CD4-positive, alpha-beta T cell (primary cell): ENCODE results near the gene PHF21B. TPM values are rescaled to one million over a fixed set of nuclear protein-coding genes. Genes with fewer than 3 reads are reported as not detected.

Source experiments
- ATAC-seq: fragments of 200-7000 bp; cut with Tn5 transposase; one replicate; pipeline ENCODE4 v1.10.0; 2022; ENCODE audit warnings: mild to moderate bottlenecking; ENCODE audit not compliant: poor library complexity
- CTCF ChIA-PET: fragments of 350-600 bp; sonication (Branson Sonifier 250); formaldehyde crosslinking; loops from one replicate; lab custom pipeline; 2021; ENCODE audit warnings: antibody characterized with exemption, inconsistent platforms; lab: Charles Lee
- POLR2A ChIA-PET: fragments of 350-600 bp; sonication (Branson Sonifier 250); formaldehyde crosslinking; loops from one replicate; lab custom pipeline; 2021; ENCODE audit warnings: antibody characterized with exemption, inconsistent platforms; lab: Charles Lee
- DNase-seq, 14 experiments: peaks; one replicate each; pipeline ENCODE4 v3.0.0-alpha.2; 2013 to 2020; ENCODE audit warnings: mixed read lengths in 2 of 14
- H3K27ac ChIP-seq, 2 donors: one replicate each; pipeline versions ENCODE4 v1.5.1 to v1.7.0; 2013; ENCODE audit warnings: low read length in 2 of 2, low read depth in 1 of 2, mild to moderate bottlenecking in 1 of 2
- H3K27me3 ChIP-seq, 2 experiments: 1 replicate in 1 of 2; 2 replicates in 1 of 2; pipeline versions ENCODE4 v1.6.1 to v1.7.0; 2013; ENCODE audit warnings: low read length in 2 of 2, control low read depth in 1 of 2, mild to moderate bottlenecking in 1 of 2, moderate library complexity in 1 of 2; ENCODE audit not compliant: insufficient read depth in 2 of 2, control insufficient read depth in 1 of 2
- H3K36me3 ChIP-seq: one replicate; pipeline ENCODE4 v1.6.1; 2013; ENCODE audit warnings: low read length, control low read depth; ENCODE audit not compliant: insufficient read depth
- H3K4me1 ChIP-seq: one replicate; pipeline ENCODE4 v1.6.1; 2013; ENCODE audit warnings: low read length, control low read depth; ENCODE audit not compliant: insufficient read depth
- H3K4me3 ChIP-seq: one replicate; pipeline ENCODE4 v1.5.1; 2013; ENCODE audit warnings: mild to moderate bottlenecking, low read length, moderate library complexity
- H3K9me3 ChIP-seq, 2 experiments: 1 replicate in 1 of 2; 2 replicates in 1 of 2; pipeline versions ENCODE4 v1.6.1 to v1.7.0; 2013; ENCODE audit warnings: low read length in 2 of 2, mild to moderate bottlenecking in 2 of 2, control low read depth in 1 of 2, moderate library complexity in 1 of 2; ENCODE audit not compliant: control insufficient read depth in 1 of 2, insufficient read depth in 1 of 2
- H3K27ac Mint-ChIP-seq: one replicate; pipeline ENCODE4 v1.8.0; 2020; ENCODE audit warnings: mixed read lengths
- H3K27me3 Mint-ChIP-seq: one replicate; pipeline ENCODE4 v1.8.0; 2021; ENCODE audit warnings: mixed read lengths
- H3K36me3 Mint-ChIP-seq: one replicate; pipeline ENCODE4 v1.8.0; 2021; ENCODE audit warnings: low read depth, mixed read lengths
- H3K4me1 Mint-ChIP-seq: one replicate; pipeline ENCODE4 v1.8.0; 2021; ENCODE audit warnings: low read depth, mixed read lengths
- H3K4me3 Mint-ChIP-seq: one replicate; pipeline ENCODE4 v1.8.0; 2020; ENCODE audit warnings: mild to moderate bottlenecking, mixed read lengths
- H3K9me3 Mint-ChIP-seq: one replicate; pipeline ENCODE4 v1.8.0; 2020; ENCODE audit warnings: mixed read lengths
- intact Hi-C, 2 experiments: fragments of 100-400 bp; cut with DNase I in 1 of 2; cut with micrococcal nuclease in 1 of 2; formaldehyde crosslinking; loops; one replicate each; pipeline versions ENCODE4 v1.15.1 to v1.9.0; 2023 to 2025; cut with DNase I, micrococcal nuclease
- total RNA-seq, 174 experiments: library from RNA in 2 of 174; stranded (reverse) in 2 of 174; gene quantifications; one replicate each; pipeline ENCODE4 v1.2.3 and lab custom pipeline; 2021 to 2026
- TF ChIP-seq, protein P1 (sequence below): fragments of 200-600 bp; IDR thresholded peaks from one replicate; pipeline ENCODE4 v1.8.0; 2022; ENCODE audit warnings: antibody characterized with exemption, mild to moderate bottlenecking

Gene PHF21B
- total RNA-seq, 2 experiments from 2014 or later = not detected

DNA sequence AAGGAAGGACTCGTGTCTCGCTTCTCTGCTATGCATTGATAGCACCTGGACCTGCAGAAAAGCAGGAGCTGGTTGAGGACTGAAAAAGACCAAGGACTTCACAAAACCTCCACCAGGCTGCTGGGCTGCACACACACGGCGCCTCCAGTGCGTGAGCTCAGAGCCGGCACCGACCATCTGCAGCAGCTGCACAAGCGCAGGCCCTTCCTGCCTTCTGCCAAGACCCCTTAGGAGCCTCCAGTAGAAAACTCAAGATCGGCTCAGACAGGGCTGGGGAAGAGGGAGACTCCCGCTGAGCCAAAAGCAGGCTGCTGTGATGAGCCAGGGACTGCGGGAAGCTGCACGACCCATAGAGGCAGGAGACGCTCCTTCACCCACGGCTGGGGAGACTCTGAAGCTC lies 70.9 kb downstream of the PHF21B start:
- H3K27me3 ChIP-seq = no peaks in the 10 kb centered on the region
- H3K36me3 ChIP-seq = no peaks in the 10 kb centered on the region
- intact Hi-C loops = no loop called here
- H3K27me3 Mint-ChIP-seq = peaks cover 4% of the 10 kb centered on the region
- H3K27ac Mint-ChIP-seq = no peak overlapping the region
- no peak overlapping the region for H3K4me3 Mint-ChIP-seq
- no peaks in the 10 kb centered on the region for H3K4me1 Mint-ChIP-seq
- H3K4me3 ChIP-seq = no peak overlapping the region
- no peak for DNase-seq
- peaks cover 0 to 6% of the 10 kb centered on the region in 2 experiments for H3K9me3 ChIP-seq
- H3K36me3 Mint-ChIP-seq = no peaks in the 10 kb centered on the region
- POLR2A ChIA-PET = no interaction called here
- H3K4me1 ChIP-seq = no peaks in the 10 kb centered on the region
- H3K9me3 Mint-ChIP-seq = no peaks in the 10 kb centered on the region
- no peak overlapping the region for H3K27ac ChIP-seq
- CTCF ChIA-PET = no interaction called here
- no peak for ATAC-seq
- TF ChIP-seq, protein P1, sequence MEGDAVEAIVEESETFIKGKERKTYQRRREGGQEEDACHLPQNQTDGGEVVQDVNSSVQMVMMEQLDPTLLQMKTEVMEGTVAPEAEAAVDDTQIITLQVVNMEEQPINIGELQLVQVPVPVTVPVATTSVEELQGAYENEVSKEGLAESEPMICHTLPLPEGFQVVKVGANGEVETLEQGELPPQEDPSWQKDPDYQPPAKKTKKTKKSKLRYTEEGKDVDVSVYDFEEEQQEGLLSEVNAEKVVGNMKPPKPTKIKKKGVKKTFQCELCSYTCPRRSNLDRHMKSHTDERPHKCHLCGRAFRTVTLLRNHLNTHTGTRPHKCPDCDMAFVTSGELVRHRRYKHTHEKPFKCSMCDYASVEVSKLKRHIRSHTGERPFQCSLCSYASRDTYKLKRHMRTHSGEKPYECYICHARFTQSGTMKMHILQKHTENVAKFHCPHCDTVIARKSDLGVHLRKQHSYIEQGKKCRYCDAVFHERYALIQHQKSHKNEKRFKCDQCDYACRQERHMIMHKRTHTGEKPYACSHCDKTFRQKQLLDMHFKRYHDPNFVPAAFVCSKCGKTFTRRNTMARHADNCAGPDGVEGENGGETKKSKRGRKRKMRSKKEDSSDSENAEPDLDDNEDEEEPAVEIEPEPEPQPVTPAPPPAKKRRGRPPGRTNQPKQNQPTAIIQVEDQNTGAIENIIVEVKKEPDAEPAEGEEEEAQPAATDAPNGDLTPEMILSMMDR = no peak

DNA sequence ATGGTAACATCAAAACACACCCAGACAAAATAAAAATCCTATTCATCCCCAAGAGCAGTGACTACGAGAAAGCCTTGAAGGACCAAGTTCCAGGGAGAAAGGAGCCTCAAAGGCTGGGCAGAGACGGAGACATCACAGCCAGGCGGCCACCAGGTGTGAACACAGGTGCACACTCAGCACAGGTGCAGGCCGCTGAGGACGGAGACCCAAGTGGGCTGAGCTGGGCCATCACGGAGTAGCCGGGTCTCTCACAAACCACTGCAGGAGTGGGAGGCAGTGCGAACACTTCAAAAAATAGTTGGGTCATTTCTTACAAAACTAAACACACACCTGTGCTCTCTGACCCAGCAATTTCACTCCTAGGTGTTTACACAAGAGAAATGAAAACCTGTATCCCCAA lies 72.6 kb downstream of the PHF21B start:
- H3K27me3 ChIP-seq = no peaks in the 10 kb centered on the region
- H3K4me3 Mint-ChIP-seq = no peak overlapping the region
- TF ChIP-seq, protein P1 = no peak
- DNase-seq (no peak), ATAC-seq (no peak)
- no peak overlapping the region for H3K27ac ChIP-seq
- no peak overlapping the region for H3K4me3 ChIP-seq
- H3K4me1 ChIP-seq = no peaks in the 10 kb centered on the region
- H3K9me3 ChIP-seq = no peaks in the 10 kb centered on the region
- POLR2A ChIA-PET = no interaction called here
- H3K27me3 Mint-ChIP-seq = peaks cover 4% of the 10 kb centered on the region
- no peaks in the 10 kb centered on the region for H3K36me3 Mint-ChIP-seq
- no peaks in the 10 kb centered on the region for H3K36me3 ChIP-seq
- CTCF ChIA-PET = no interaction called here
- intact Hi-C loops = no loop called here
- no peaks in the 10 kb centered on the region for H3K4me1 Mint-ChIP-seq
- H3K9me3 Mint-ChIP-seq = no peaks in the 10 kb centered on the region
- no peak overlapping the region for H3K27ac Mint-ChIP-seq

DNA sequence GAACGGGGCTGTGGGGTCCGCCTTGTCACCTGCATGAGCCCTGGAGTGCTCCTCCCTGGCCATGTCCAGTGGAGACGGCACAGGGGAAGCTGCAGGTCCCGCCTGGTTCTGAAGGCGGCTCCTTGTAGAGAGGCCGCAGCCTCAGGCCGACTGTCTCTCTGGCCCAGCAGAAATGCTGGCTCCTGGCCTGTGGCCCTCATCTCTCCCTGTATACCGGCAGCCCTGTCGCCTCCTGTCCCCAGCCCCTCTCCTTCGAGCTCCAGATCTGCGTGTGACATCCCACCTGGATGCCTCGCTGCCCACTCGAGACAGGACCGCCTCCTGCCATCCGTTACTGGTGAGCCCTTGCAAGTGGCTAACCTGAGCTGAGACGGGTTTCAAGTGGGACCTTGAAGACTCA lies 73.6 kb downstream of the PHF21B start:
- no peak overlapping the region for H3K27ac Mint-ChIP-seq
- TF ChIP-seq, protein P1 = no peak
- no peaks in the 10 kb centered on the region for H3K9me3 Mint-ChIP-seq
- no peak overlapping the region for H3K4me3 Mint-ChIP-seq
- ATAC-seq (no peak), DNase-seq (no peak)
- Histone ChIP-seq H3K9me3 (no peaks in the 10 kb centered on the region), H3K4me3 (no peak overlapping the region), H3K4me1 (no peaks in the 10 kb centered on the region), H3K36me3 (no peaks in the 10 kb centered on the region), H3K27me3 (no peaks in the 10 kb centered on the region), H3K27ac (no peak overlapping the region)
- no peaks in the 10 kb centered on the region for H3K36me3 Mint-ChIP-seq
- POLR2A ChIA-PET = no interaction called here
- intact Hi-C loops = no loop called here
- H3K27me3 Mint-ChIP-seq = peaks cover 4% of the 10 kb centered on the region
- CTCF ChIA-PET = no interaction called here
- H3K4me1 Mint-ChIP-seq = no peaks in the 10 kb centered on the region
